PC-3 (cell line): ENCODE data around the gene VPS33A. TPM values are rescaled to one million over a fixed set of nuclear protein-coding genes. Genes with fewer than 3 reads are reported as not detected.

Source experiments
- ATAC-seq: fragments of 200-7000 bp; cut with Tn5 transposase; 2 replicates; pipeline ENCODE4 v1.9.1; 2020; ENCODE audit warnings: mild to moderate bottlenecking, moderate library complexity
- BruUV-seq: library from RNA; stranded (reverse); fragments of 400-500 nt; replicated peaks from 2 replicates; lab custom pipeline; 2021; lab: Mats Ljungman, UMichigan
- CTCF ChIA-PET: fragments of 300-600 bp; sonication (Branson Sonifier 250); formaldehyde crosslinking; loops from one replicate; lab custom pipeline; 2022; ENCODE audit warnings: antibody characterized with exemption; lab: Charles Lee
- POLR2A ChIA-PET: fragments of 300-600 bp; sonication (Branson Sonifier 250); formaldehyde crosslinking; loops from one replicate; lab custom pipeline; 2022; ENCODE audit warnings: antibody characterized with exemption; ENCODE audit not compliant: unreplicated experiment; lab: Charles Lee
- DNase-seq: peaks from one replicate; pipeline ENCODE4 v3.0.0-alpha.2; 2015
- H2AFZ ChIP-seq: fragments of 300-600 bp; sonication (generic); 2 replicates; pipeline ENCODE4 v1.6.0; 2016; ENCODE audit warnings: antibody characterized with exemption, low read length
- H3F3A ChIP-seq: fragments of 300-600 bp; sonication (generic); one replicate; pipeline ENCODE4 v1.6.0; 2017; ENCODE audit warnings: antibody characterized with exemption, low read length, control low read depth, mild to moderate bottlenecking; ENCODE audit not compliant: unreplicated experiment
- H3K27ac ChIP-seq: fragments of 300-600 bp; sonication (generic); 2 replicates; pipeline ENCODE4 v1.5.1; 2016; ENCODE audit warnings: mild to moderate bottlenecking, low read length
- H3K27me3 ChIP-seq: fragments of 300-600 bp; sonication (generic); 2 replicates; pipeline ENCODE4 v1.6.1; 2016; ENCODE audit warnings: low read length, mixed read lengths
- H3K36me3 ChIP-seq: fragments of 300-600 bp; sonication (generic); 2 replicates; pipeline ENCODE4 v1.6.1; 2016; ENCODE audit warnings: low read depth, mixed run types, low read length, mixed read lengths
- H3K4me1 ChIP-seq: fragments of 300-600 bp; sonication (generic); 2 replicates; pipeline ENCODE4 v1.5.1; 2016; ENCODE audit warnings: low read length; ENCODE audit not compliant: insufficient read depth
- H3K4me2 ChIP-seq: fragments of 300-600 bp; sonication (generic); 2 replicates; pipeline ENCODE4 v1.6.0; 2016; ENCODE audit warnings: low read length
- H3K4me3 ChIP-seq: fragments of 300-600 bp; sonication (generic); 2 replicates; pipeline ENCODE4 v1.5.1; 2016; ENCODE audit warnings: mild to moderate bottlenecking, low read length, mixed read lengths
- H3K79me2 ChIP-seq: fragments of 300-600 bp; sonication (generic); 2 replicates; pipeline ENCODE4 v1.6.1; 2017; ENCODE audit warnings: low read length, mixed read lengths
- H3K9ac ChIP-seq: fragments of 300-600 bp; sonication (generic); 2 replicates; pipeline ENCODE4 v1.6.0; 2016; ENCODE audit warnings: mild to moderate bottlenecking, low read length
- H3K9me2 ChIP-seq: fragments of 300-600 bp; sonication (generic); replicated peaks from 2 replicates; pipeline ENCODE4 v1.6.1; 2016; ENCODE audit warnings: mixed run types, low read length, mixed read lengths
- H3K9me3 ChIP-seq: fragments of 300-600 bp; sonication (generic); 2 replicates; pipeline ENCODE4 v1.6.1; 2016; ENCODE audit warnings: low read length, mixed read lengths
- H4K20me1 ChIP-seq: fragments of 300-600 bp; sonication (generic); 2 replicates; pipeline ENCODE4 v1.6.1; 2016; ENCODE audit warnings: low read length, mixed read lengths
- CTCF ChIP-seq: fragments of 300-600 bp; sonication (generic); conservative IDR thresholded peaks from 2 replicates; pipeline ENCODE4 v1.5.1; 2017; ENCODE audit warnings: antibody characterized with exemption, low read depth, mild to moderate bottlenecking, low read length
- EZH2 ChIP-seq: fragments of 300-600 bp; sonication (generic); IDR thresholded peaks from one replicate; pipeline ENCODE4 v1.6.1; 2017; ENCODE audit warnings: antibody characterized with exemption, mild to moderate bottlenecking, low read length; ENCODE audit not compliant: unreplicated experiment
- EZH2phosphoT487 ChIP-seq: fragments of 300-600 bp; sonication (generic); IDR thresholded peaks from 2 replicates; pipeline ENCODE4 v1.6.1; 2018; ENCODE audit warnings: mild to moderate bottlenecking, antibody characterized with exemption, low read length, borderline replicate concordance
- intact Hi-C: fragments of 100-400 bp; cut with micrococcal nuclease; formaldehyde crosslinking; loops from 2 replicates; pipeline ENCODE4 v1.9.0; 2023
- total RNA-seq: library from RNA; depleted of rRNA; stranded (reverse); fragments of >200 nt; gene quantifications from 2 replicates; pipeline ENCODE4 v1.2.3, GENCODE V29; 2014

Gene VPS33A
- total RNA-seq, 1 experiment from 2014 or later = 40.8 TPM

- H4K20me1 ChIP-seq = peaks cover 12% of the 10 kb centered on the region; the same call in 1 of the 2 replicates
- H3K27me3 ChIP-seq = no peaks in the 10 kb centered on the region
- H3K9me3 ChIP-seq = no peaks in the 10 kb centered on the region
- H3K79me2 ChIP-seq = no peaks in the 10 kb centered on the region
- CTCF ChIA-PET = no interaction called here
- H3K4me1 ChIP-seq = no peaks in the 10 kb centered on the region
- H2AFZ ChIP-seq = no peak overlapping the region
- DNase-seq = no peak
- intact Hi-C loops = no loop called here
- H3K27ac ChIP-seq = no peak overlapping the region
- no peaks in the 10 kb centered on the region for H3F3A ChIP-seq
- POLR2A ChIA-PET = no interaction called here
- TF ChIP-seq EZH2 (no peak), EZH2phosphoT487 (no peak), CTCF (no peak)
- H3K4me2 ChIP-seq = no peak overlapping the region
- H3K9me2 ChIP-seq = no peaks in the 10 kb centered on the region
- no peak overlapping the region for H3K4me3 ChIP-seq
- no TSS peak for BruUV-seq
- H3K36me3 ChIP-seq = peaks cover 31% of the 10 kb centered on the region
- ATAC-seq = no peak
- no peak overlapping the region for H3K9ac ChIP-seq
Measured at GRCh38 chr12:122206111-122206881, 60.0 kb downstream of the VPS33A start.

- Histone ChIP-seq H4K20me1 (peaks cover 12% of the 10 kb centered on the region; the same call in 1 of the 2 replicates), H3K4me1 (no peaks in the 10 kb centered on the region), H3K27ac (no peak overlapping the region), H3K9me2 (no peaks in the 10 kb centered on the region), H3K4me2 (no peak overlapping the region), H3K4me3 (no peak overlapping the region), H3K9ac (no peak overlapping the region), H2AFZ (no peak overlapping the region), H3K9me3 (no peaks in the 10 kb centered on the region), H3F3A (no peaks in the 10 kb centered on the region), H3K36me3 (peaks cover 28% of the 10 kb centered on the region), H3K79me2 (no peaks in the 10 kb centered on the region), H3K27me3 (no peaks in the 10 kb centered on the region)
- DNase-seq (no peak), ATAC-seq (no peak)
- BruUV-seq = TSS peak; percentile 23
- TF ChIP-seq CTCF = no peak
- TF ChIP-seq EZH2phosphoT487 = no peak
- no peak for TF ChIP-seq EZH2
- ChIA-PET CTCF (interaction anchor here (0.6 kb wide), 1 partner anchor 12 kb away, joined by 4 read pairs; no protein-coding TSS in a partner anchor), POLR2A (interaction anchor here (0.6 kb wide), 1 partner anchor 255 kb away, joined by 5 read pairs; no protein-coding TSS in a partner anchor)
- intact Hi-C loops = no loop called here
Measured at GRCh38 chr12:122205053-122205925, 61.0 kb downstream of the VPS33A start.
